Measurements from ENCODE around the gene FBXW11. TPM values are rescaled to one million over a fixed set of nuclear protein-coding genes. Genes with fewer than 3 reads are reported as not detected.

Gene FBXW11
- polyA plus RNA-seq, 1 donor (not counting 4 experiments of a cell fraction or from before 2014, with no cell fraction given), result 48.4 TPM

DNA sequence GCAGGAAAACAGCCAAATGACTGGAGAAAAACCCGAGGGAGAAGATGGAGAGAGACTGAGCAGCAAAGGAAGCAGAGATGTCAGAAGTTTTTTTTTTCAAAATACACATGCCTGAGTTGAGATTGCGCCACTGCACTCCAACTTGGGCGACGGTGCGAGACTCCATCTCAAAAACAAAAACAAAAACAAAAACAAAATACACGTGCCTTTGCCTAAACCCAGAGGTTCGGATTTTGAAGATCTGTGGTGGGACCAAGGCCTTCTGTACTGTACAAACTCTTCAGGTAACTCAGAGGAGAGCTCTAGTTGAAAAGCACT, 38.8 kb upstream of the FBXW11 start:
- no peak for FAIRE-seq
- H3K9ac ChIP-seq (ENCODE audit: control insufficient read depth, extremely low read depth, insufficient read depth, low read length), result no peak overlapping the region
- no peak for DNase-seq (ENCODE audit: low read depth, low spot score)
- H3K9me1 ChIP-seq (ENCODE audit: control insufficient read depth, extremely low read depth, insufficient read depth, low read length), result no peaks in the 10 kb centered on the region
- TF ChIP-seq, protein P1, sequence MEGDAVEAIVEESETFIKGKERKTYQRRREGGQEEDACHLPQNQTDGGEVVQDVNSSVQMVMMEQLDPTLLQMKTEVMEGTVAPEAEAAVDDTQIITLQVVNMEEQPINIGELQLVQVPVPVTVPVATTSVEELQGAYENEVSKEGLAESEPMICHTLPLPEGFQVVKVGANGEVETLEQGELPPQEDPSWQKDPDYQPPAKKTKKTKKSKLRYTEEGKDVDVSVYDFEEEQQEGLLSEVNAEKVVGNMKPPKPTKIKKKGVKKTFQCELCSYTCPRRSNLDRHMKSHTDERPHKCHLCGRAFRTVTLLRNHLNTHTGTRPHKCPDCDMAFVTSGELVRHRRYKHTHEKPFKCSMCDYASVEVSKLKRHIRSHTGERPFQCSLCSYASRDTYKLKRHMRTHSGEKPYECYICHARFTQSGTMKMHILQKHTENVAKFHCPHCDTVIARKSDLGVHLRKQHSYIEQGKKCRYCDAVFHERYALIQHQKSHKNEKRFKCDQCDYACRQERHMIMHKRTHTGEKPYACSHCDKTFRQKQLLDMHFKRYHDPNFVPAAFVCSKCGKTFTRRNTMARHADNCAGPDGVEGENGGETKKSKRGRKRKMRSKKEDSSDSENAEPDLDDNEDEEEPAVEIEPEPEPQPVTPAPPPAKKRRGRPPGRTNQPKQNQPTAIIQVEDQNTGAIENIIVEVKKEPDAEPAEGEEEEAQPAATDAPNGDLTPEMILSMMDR (optimal IDR thresholded peaks at IDR 0.05 in 1 of 3, IDR thresholded peaks at IDR 0.05 in 1 of 3, conservative IDR thresholded peaks at IDR 0.05 in 1 of 3; ENCODE audit: extremely low read depth in 1 of 3, insufficient read depth in 2 of 3, low read length in 3 of 3), result no peak
- TF ChIP-seq EZH2 (IDR thresholded peaks at IDR 0.05; ENCODE audit: low read length), result no peak
- no peaks in the 10 kb centered on the region for H3K9me3 ChIP-seq (ENCODE audit: control insufficient read depth, low read depth, low read length)
- dilution Hi-C loops (cut with MboI; ENCODE audit: extremely low pct_ligation_motif_present, low sequenced_read_pairs), result no loop called here
- no peak overlapping the region for H3K4me3 ChIP-seq (ENCODE audit: control insufficient read depth in 2 of 3, extremely low read depth in 1 of 3, insufficient read depth in 2 of 3, low read depth in 1 of 3, low read length in 3 of 3)
- H3K27ac ChIP-seq (ENCODE audit: control insufficient read depth, insufficient read depth, low read length), result no peak overlapping the region
- no peak overlapping the region for H3K4me2 ChIP-seq (ENCODE audit: control insufficient read depth, extremely low read depth, insufficient read depth, low read depth, low read length)
- no peaks in the 10 kb centered on the region for H3K4me1 ChIP-seq (ENCODE audit: control insufficient read depth, extremely low read depth, insufficient read depth, low read length)
- H3K27me3 ChIP-seq (ENCODE audit: control insufficient read depth, extremely low read depth, insufficient read depth, low read length), result no peaks in the 10 kb centered on the region
- H3K36me3 ChIP-seq (ENCODE audit: control insufficient read depth in 2 of 2, extremely low read depth in 1 of 2, insufficient read depth in 2 of 2, low read length in 2 of 2), result peaks cover 23 to 30% of the 10 kb centered on the region in 2 experiments
- no peak overlapping the region for H2AFZ ChIP-seq (ENCODE audit: control insufficient read depth, low read length)
- no peaks in the 10 kb centered on the region for H4K20me1 ChIP-seq (ENCODE audit: control insufficient read depth, extremely low read depth, insufficient read depth, low read length)
- H3K79me2 ChIP-seq (ENCODE audit: control insufficient read depth, insufficient read depth, low read length), result no peaks in the 10 kb centered on the region

GRCh38 chr5:172044631-172045314, 38.3 kb upstream of the FBXW11 start:
- no peaks in the 10 kb centered on the region for H4K20me1 ChIP-seq (ENCODE audit: control insufficient read depth, extremely low read depth, insufficient read depth, low read length)
- H3K9me3 ChIP-seq (ENCODE audit: control insufficient read depth, low read depth, low read length), result no peaks in the 10 kb centered on the region
- no peak overlapping the region for H3K9ac ChIP-seq (ENCODE audit: control insufficient read depth, extremely low read depth, insufficient read depth, low read length)
- H3K4me3 ChIP-seq (ENCODE audit: control insufficient read depth in 2 of 3, extremely low read depth in 1 of 3, insufficient read depth in 2 of 3, low read depth in 1 of 3, low read length in 3 of 3), result no peak overlapping the region
- H3K27ac ChIP-seq (ENCODE audit: control insufficient read depth, insufficient read depth, low read length), result no peak overlapping the region
- DNase-seq (ENCODE audit: low read depth, low spot score) (no peak), FAIRE-seq (no peak)
- no peaks in the 10 kb centered on the region for H3K27me3 ChIP-seq (ENCODE audit: control insufficient read depth, extremely low read depth, insufficient read depth, low read length)
- TF ChIP-seq EZH2 (IDR thresholded peaks at IDR 0.05; ENCODE audit: low read length), result no peak
- TF ChIP-seq, protein P1 (optimal IDR thresholded peaks at IDR 0.05 in 1 of 3, IDR thresholded peaks at IDR 0.05 in 1 of 3, conservative IDR thresholded peaks at IDR 0.05 in 1 of 3; ENCODE audit: extremely low read depth in 1 of 3, insufficient read depth in 2 of 3, low read length in 3 of 3), result no peak
- no peaks in the 10 kb centered on the region for H3K9me1 ChIP-seq (ENCODE audit: control insufficient read depth, extremely low read depth, insufficient read depth, low read length)
- dilution Hi-C loops (cut with MboI; ENCODE audit: extremely low pct_ligation_motif_present, low sequenced_read_pairs), result no loop called here
- peaks cover 23 to 27% of the 10 kb centered on the region in 2 experiments for H3K36me3 ChIP-seq (ENCODE audit: control insufficient read depth in 2 of 2, extremely low read depth in 1 of 2, insufficient read depth in 2 of 2, low read length in 2 of 2)
- no peak overlapping the region for H2AFZ ChIP-seq (ENCODE audit: control insufficient read depth, low read length)
- no peaks in the 10 kb centered on the region for H3K4me1 ChIP-seq (ENCODE audit: control insufficient read depth, extremely low read depth, insufficient read depth, low read length)
- H3K79me2 ChIP-seq (ENCODE audit: control insufficient read depth, insufficient read depth, low read length), result no peaks in the 10 kb centered on the region
- H3K4me2 ChIP-seq (ENCODE audit: control insufficient read depth, extremely low read depth, insufficient read depth, low read depth, low read length), result no peak overlapping the region

Data from keratinocyte (primary cell).